ENCODE measurements around the gene BGN.

The BGN gene

DNA sequence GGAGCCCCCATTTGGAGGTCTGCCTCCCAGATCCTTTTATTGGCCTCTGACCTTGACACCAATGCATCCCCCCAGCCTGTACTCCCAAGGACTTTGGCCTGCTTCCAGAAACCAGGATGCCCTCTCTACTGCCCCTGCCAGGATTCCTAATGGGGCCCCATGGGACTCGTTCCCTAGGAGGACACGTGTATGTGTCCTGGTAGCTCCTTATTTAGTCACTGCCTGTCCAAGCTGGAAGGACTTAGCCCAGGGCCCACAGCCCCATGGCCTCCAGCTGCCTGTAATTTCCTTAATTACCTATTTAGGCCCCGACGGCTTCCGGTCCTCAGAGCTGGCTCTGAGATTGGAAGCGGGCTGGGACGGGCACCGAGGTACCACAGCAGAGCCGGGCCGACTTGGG is 32.0 kb downstream of the BGN start:
- no peaks in the 10 kb centered on the region for H3K79me2 ChIP-seq (ENCODE audit: control insufficient read depth, insufficient read depth, low read length, poor library complexity)
- H3K9me3 ChIP-seq (ENCODE audit: insufficient read depth, low read depth, low read length), result no peaks in the 10 kb centered on the region
- H3K4me2 ChIP-seq (ENCODE audit: low read length), result no peak overlapping the region
- no peak overlapping the region for H2BK12ac ChIP-seq (ENCODE audit: low read length)
- H4K8ac ChIP-seq (ENCODE audit: low read depth, low read length), result no peak overlapping the region
- H3K4me3 ChIP-seq (ENCODE audit: low read depth, low read length), result no peak overlapping the region
- no peak overlapping the region for H3K9ac ChIP-seq (ENCODE audit: low read length)
- H3K23ac ChIP-seq (ENCODE audit: low read length), result no peak overlapping the region
- H4K12ac ChIP-seq (ENCODE audit: low read depth, low read length), result no peak overlapping the region
- H3K36me3 ChIP-seq (ENCODE audit: control insufficient read depth in 1 of 2, insufficient read depth in 2 of 2, low read length in 2 of 2), result no peaks in the 10 kb centered on the region
- no peaks in the 10 kb centered on the region for H3K4me1 ChIP-seq (ENCODE audit: control insufficient read depth in 1 of 2, insufficient read depth in 2 of 2, low read length in 2 of 2)
- H3K27ac ChIP-seq (ENCODE audit: low read depth, low read length), result no peak overlapping the region
- no peak overlapping the region for H2AFZ ChIP-seq (ENCODE audit: insufficient read depth, low read length, poor library complexity)
- no peaks in the 10 kb centered on the region for H3K27me3 ChIP-seq (ENCODE audit: insufficient read depth, low read length)
- H4K91ac ChIP-seq (ENCODE audit: low read depth, low read length), result no peak overlapping the region
- no peak overlapping the region for H3K14ac ChIP-seq (ENCODE audit: low read length)
- H3K18ac ChIP-seq (ENCODE audit: low read length), result no peak overlapping the region
- no peak overlapping the region for H2BK5ac ChIP-seq (ENCODE audit: low read depth, low read length, poor library complexity)
- H3K79me1 ChIP-seq (ENCODE audit: low read length), result no peaks in the 10 kb centered on the region
- DNase-seq, result no peak
- no peak overlapping the region for H2BK120ac ChIP-seq (ENCODE audit: insufficient read depth, low read length, poor library complexity)
- no peak overlapping the region for H3K4ac ChIP-seq (ENCODE audit: low read depth, low read length)
- H2AK5ac ChIP-seq (ENCODE audit: low read length), result no peak overlapping the region
- WGBS (ENCODE audit: extremely low coverage, insufficient coverage, insufficient read length), result no CpG with 5 or more reads among the region's 10 CpGs

GRCh38 chrX:153527208-153527607 is 32.4 kb downstream of the BGN start:
- Histone ChIP-seq H4K91ac (ENCODE audit: low read depth, low read length) (no peak overlapping the region), H3K79me1 (ENCODE audit: low read length) (no peaks in the 10 kb centered on the region), H2AK5ac (ENCODE audit: low read length) (no peak overlapping the region), H4K12ac (ENCODE audit: low read depth, low read length) (no peak overlapping the region), H2BK5ac (ENCODE audit: low read depth, low read length, poor library complexity) (no peak overlapping the region), H2AFZ (ENCODE audit: insufficient read depth, low read length, poor library complexity) (no peak overlapping the region), H3K9me3 (ENCODE audit: insufficient read depth, low read depth, low read length) (no peaks in the 10 kb centered on the region), H3K4ac (ENCODE audit: low read depth, low read length) (no peak overlapping the region), H4K8ac (ENCODE audit: low read depth, low read length) (no peak overlapping the region), H3K9ac (ENCODE audit: low read length) (no peak overlapping the region), H2BK12ac (ENCODE audit: low read length) (no peak overlapping the region), H3K18ac (ENCODE audit: low read length) (no peak overlapping the region), H3K14ac (ENCODE audit: low read length) (no peak overlapping the region), H3K4me1 (ENCODE audit: control insufficient read depth in 1 of 2, insufficient read depth in 2 of 2, low read length in 2 of 2) (no peaks in the 10 kb centered on the region), H3K36me3 (ENCODE audit: control insufficient read depth in 1 of 2, insufficient read depth in 2 of 2, low read length in 2 of 2) (no peaks in the 10 kb centered on the region), H3K4me3 (ENCODE audit: low read depth, low read length) (no peak overlapping the region), H3K4me2 (ENCODE audit: low read length) (no peak overlapping the region), H3K27me3 (ENCODE audit: insufficient read depth, low read length) (no peaks in the 10 kb centered on the region), H3K79me2 (ENCODE audit: control insufficient read depth, insufficient read depth, low read length, poor library complexity) (no peaks in the 10 kb centered on the region), H3K27ac (ENCODE audit: low read depth, low read length) (no peak overlapping the region), H3K23ac (ENCODE audit: low read length) (no peak overlapping the region), H2BK120ac (ENCODE audit: insufficient read depth, low read length, poor library complexity) (no peak overlapping the region)
- DNase-seq, result no peak
- no CpG with 5 or more reads among the region's 15 CpGs for WGBS (ENCODE audit: extremely low coverage, insufficient coverage, insufficient read length)

DNA sequence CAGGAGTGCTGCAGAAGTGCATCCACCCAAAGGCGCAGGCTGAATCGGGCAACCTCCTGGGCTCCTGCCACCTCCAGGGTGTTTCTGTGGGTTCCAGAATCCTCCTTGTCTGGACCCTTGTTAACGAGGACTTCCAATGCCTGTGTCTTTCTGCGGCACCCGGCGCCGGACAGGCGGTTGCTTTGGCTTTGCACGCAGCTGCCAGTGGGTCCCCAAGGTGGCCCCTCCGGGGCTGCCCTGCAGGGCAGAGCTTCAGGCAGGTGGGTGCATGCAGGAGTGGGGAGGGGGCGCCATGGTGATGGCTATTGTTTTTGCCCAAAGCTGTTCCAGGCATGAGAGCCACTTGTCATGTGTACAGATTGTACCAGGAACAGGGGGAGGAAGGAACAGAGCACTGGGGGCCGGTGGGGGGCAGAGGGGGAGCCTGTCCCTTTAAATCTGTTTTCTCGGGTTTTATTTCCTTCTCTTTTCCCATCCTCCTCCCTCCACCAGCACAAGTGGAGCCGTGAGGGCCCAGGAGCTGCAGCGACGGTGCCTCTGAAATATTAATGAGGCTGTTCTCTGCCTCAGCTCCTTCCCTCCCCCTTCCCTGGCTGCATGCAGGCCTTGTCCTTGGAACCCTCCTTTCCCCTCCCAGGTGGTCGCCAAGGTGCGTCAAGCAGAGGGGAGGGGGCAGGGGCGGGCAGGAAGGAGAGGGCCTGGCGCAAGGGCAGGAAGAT is 35.8 kb downstream of the BGN start:
- DNase-seq, result no peak
- Histone ChIP-seq H4K12ac (ENCODE audit: low read depth, low read length) (no peak overlapping the region), H3K14ac (ENCODE audit: low read length) (no peak overlapping the region), H3K18ac (ENCODE audit: low read length) (no peak overlapping the region), H2AK5ac (ENCODE audit: low read length) (no peak overlapping the region), H3K4me3 (ENCODE audit: low read depth, low read length) (no peak overlapping the region), H2AFZ (ENCODE audit: insufficient read depth, low read length, poor library complexity) (no peak overlapping the region), H3K79me2 (ENCODE audit: control insufficient read depth, insufficient read depth, low read length, poor library complexity) (no peaks in the 10 kb centered on the region), H3K27ac (ENCODE audit: low read depth, low read length) (no peak overlapping the region), H2BK5ac (ENCODE audit: low read depth, low read length, poor library complexity) (no peak overlapping the region), H3K9me3 (ENCODE audit: insufficient read depth, low read depth, low read length) (no peaks in the 10 kb centered on the region), H2BK120ac (ENCODE audit: insufficient read depth, low read length, poor library complexity) (no peak overlapping the region), H3K4ac (ENCODE audit: low read depth, low read length) (no peak overlapping the region), H4K8ac (ENCODE audit: low read depth, low read length) (no peak overlapping the region), H3K27me3 (ENCODE audit: insufficient read depth, low read length) (no peaks in the 10 kb centered on the region), H3K23ac (ENCODE audit: low read length) (no peak overlapping the region), H3K36me3 (ENCODE audit: control insufficient read depth in 1 of 2, insufficient read depth in 2 of 2, low read length in 2 of 2) (no peaks in the 10 kb centered on the region), H3K4me1 (ENCODE audit: control insufficient read depth in 1 of 2, insufficient read depth in 2 of 2, low read length in 2 of 2) (no peaks in the 10 kb centered on the region), H3K9ac (ENCODE audit: low read length) (no peak overlapping the region), H2BK12ac (ENCODE audit: low read length) (no peak overlapping the region), H4K91ac (ENCODE audit: low read depth, low read length) (no peak overlapping the region), H3K4me2 (ENCODE audit: low read length) (no peak overlapping the region), H3K79me1 (ENCODE audit: low read length) (no peaks in the 10 kb centered on the region)
- no CpG with 5 or more reads among the region's 20 CpGs for WGBS (ENCODE audit: extremely low coverage, insufficient coverage, insufficient read length)

DNA sequence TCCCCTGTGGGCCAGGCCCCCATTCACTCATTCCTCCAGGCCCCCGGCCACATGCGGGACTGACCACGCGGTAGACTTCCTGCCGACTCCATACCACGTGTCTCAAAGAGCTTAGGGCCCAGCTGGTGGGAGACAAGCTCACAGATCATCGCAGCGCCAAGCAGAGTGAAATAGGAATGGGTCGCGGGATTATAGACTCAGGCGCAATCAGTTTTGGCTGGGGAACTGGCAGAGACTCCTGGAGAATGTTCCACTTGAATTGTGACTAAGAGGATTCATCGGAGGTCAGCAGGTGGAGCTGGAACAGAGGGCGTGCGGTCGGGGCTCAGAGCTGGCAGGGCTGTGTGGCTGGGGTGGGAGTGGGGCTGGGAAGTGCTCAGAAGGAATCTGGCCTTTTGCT is 38.3 kb downstream of the BGN start:
- Histone ChIP-seq H3K9ac (ENCODE audit: low read length) (no peak overlapping the region), H4K12ac (ENCODE audit: low read depth, low read length) (no peak overlapping the region), H3K14ac (ENCODE audit: low read length) (no peak overlapping the region), H3K9me3 (ENCODE audit: insufficient read depth, low read depth, low read length) (no peaks in the 10 kb centered on the region), H3K36me3 (ENCODE audit: control insufficient read depth in 1 of 2, insufficient read depth in 2 of 2, low read length in 2 of 2) (no peaks in the 10 kb centered on the region), H4K8ac (ENCODE audit: low read depth, low read length) (no peak overlapping the region), H3K79me2 (ENCODE audit: control insufficient read depth, insufficient read depth, low read length, poor library complexity) (no peaks in the 10 kb centered on the region), H3K23ac (ENCODE audit: low read length) (no peak overlapping the region), H3K18ac (ENCODE audit: low read length) (no peak overlapping the region), H3K4me2 (ENCODE audit: low read length) (no peak overlapping the region), H3K79me1 (ENCODE audit: low read length) (no peaks in the 10 kb centered on the region), H2BK120ac (ENCODE audit: insufficient read depth, low read length, poor library complexity) (no peak overlapping the region), H2AK5ac (ENCODE audit: low read length) (no peak overlapping the region), H3K4ac (ENCODE audit: low read depth, low read length) (no peak overlapping the region), H3K4me3 (ENCODE audit: low read depth, low read length) (no peak overlapping the region), H3K27ac (ENCODE audit: low read depth, low read length) (no peak overlapping the region), H2BK5ac (ENCODE audit: low read depth, low read length, poor library complexity) (no peak overlapping the region), H3K4me1 (ENCODE audit: control insufficient read depth in 1 of 2, insufficient read depth in 2 of 2, low read length in 2 of 2) (no peaks in the 10 kb centered on the region), H2AFZ (ENCODE audit: insufficient read depth, low read length, poor library complexity) (no peak overlapping the region), H2BK12ac (ENCODE audit: low read length) (no peak overlapping the region), H3K27me3 (ENCODE audit: insufficient read depth, low read length) (no peaks in the 10 kb centered on the region), H4K91ac (ENCODE audit: low read depth, low read length) (no peak overlapping the region)
- DNase-seq, result no peak
- WGBS (ENCODE audit: extremely low coverage, insufficient coverage, insufficient read length), result no CpG with 5 or more reads among the region's 15 CpGs

Data from trophoblast cell (in vitro differentiated cells and primary cell).